MCF 10A (cell line): ENCODE measurements around the gene NELL2. TPM values are rescaled to one million over a fixed set of nuclear protein-coding genes. Genes with fewer than 3 reads are reported as not detected.

Experiments
- BruUV-seq: library from RNA; stranded (reverse); fragments of 400-500 nt; replicated peaks from 2 replicates; lab custom pipeline; 2021; lab: Mats Ljungman, UMichigan
- CTCF ChIA-PET: fragments of 300-600 bp; sonication (Branson Sonifier 250); formaldehyde crosslinking; extraction: SDS; loops from one replicate; lab custom pipeline; 2021; ENCODE audit warnings: antibody characterized with exemption, inconsistent platforms; lab: Yijun Ruan, JAX
- POLR2A ChIA-PET: fragments of 300-600, 350-650 bp; sonication (Branson Sonifier 250); formaldehyde crosslinking; extraction: SDS; loops from one replicate; lab custom pipeline; 2020; ENCODE audit warnings: antibody characterized with exemption, inconsistent platforms; lab: Yijun Ruan, JAX
- DNase-seq: peaks from one replicate; pipeline ENCODE4 v3.0.0-alpha.2; 2018; ENCODE audit not compliant: unreplicated experiment
- H3K27ac Mint-ChIP-seq: one replicate; pipeline ENCODE4 v1.8.0; 2022; ENCODE audit warnings: mild to moderate bottlenecking, low read depth, mixed read lengths; ENCODE audit not compliant: unreplicated experiment
- H3K27me3 Mint-ChIP-seq: one replicate; pipeline ENCODE4 v1.8.0; 2022; ENCODE audit warnings: mixed read lengths; ENCODE audit not compliant: insufficient read depth, unreplicated experiment
- H3K36me3 Mint-ChIP-seq: one replicate; pipeline ENCODE4 v1.8.0; 2022; ENCODE audit warnings: mild to moderate bottlenecking, moderate library complexity, mixed read lengths; ENCODE audit not compliant: insufficient read depth, unreplicated experiment
- H3K4me1 Mint-ChIP-seq: one replicate; pipeline ENCODE4 v1.8.0; 2022; ENCODE audit warnings: mixed read lengths; ENCODE audit not compliant: insufficient read depth, unreplicated experiment
- H3K4me3 Mint-ChIP-seq: one replicate; pipeline ENCODE4 v1.8.0; 2022; ENCODE audit warnings: mild to moderate bottlenecking, moderate library complexity, mixed read lengths; ENCODE audit not compliant: unreplicated experiment
- H3K9me3 Mint-ChIP-seq: one replicate; pipeline ENCODE4 v1.8.0; 2022; ENCODE audit warnings: mixed read lengths; ENCODE audit not compliant: unreplicated experiment
- CTCF ChIP-seq: fragments of 200-600 bp; IDR thresholded peaks from one replicate; pipeline ENCODE4 v1.8.0; 2022; ENCODE audit warnings: antibody characterized with exemption, mild to moderate bottlenecking; ENCODE audit not compliant: unreplicated experiment
- intact Hi-C: fragments of 100-400 bp; cut with micrococcal nuclease; formaldehyde crosslinking; loops from 2 replicates; pipeline ENCODE4 v1.14.1; 2022
- total RNA-seq: library from RNA; stranded (reverse); gene quantifications from 2 replicates; pipeline ENCODE4 v1.2.3, GENCODE V29; 2022

The NELL2 gene
- total RNA-seq, 1 experiment from 2014 or later, result not detected

- Mint-ChIP-seq H3K4me3 (no peak overlapping the region), H3K27me3 (peaks cover 12% of the 10 kb centered on the region), H3K4me1 (no peaks in the 10 kb centered on the region), H3K27ac (no peak overlapping the region), H3K9me3 (no peaks in the 10 kb centered on the region), H3K36me3 (no peaks in the 10 kb centered on the region)
- BruUV-seq, result no TSS peak
- POLR2A ChIA-PET, result no interaction called here
- DNase-seq, result no peak
- CTCF ChIA-PET, result no interaction called here
- intact Hi-C loops, result no loop called here
- no peak for TF ChIP-seq CTCF
Observed at GRCh38 chr12:44819884-44820283, 56.2 kb downstream of the NELL2 start.

GRCh38 chr12:44817687-44818086 lies 58.4 kb downstream of the NELL2 start:
- no TSS peak for BruUV-seq
- no peak for DNase-seq
- H3K4me1 Mint-ChIP-seq, result no peaks in the 10 kb centered on the region
- H3K27me3 Mint-ChIP-seq, result peaks cover under 1% of the 10 kb centered on the region
- TF ChIP-seq CTCF, result no peak
- ChIA-PET POLR2A (no interaction called here), CTCF (no interaction called here)
- H3K36me3 Mint-ChIP-seq, result no peaks in the 10 kb centered on the region
- intact Hi-C loops, result no loop called here
- H3K4me3 Mint-ChIP-seq, result no peak overlapping the region
- H3K9me3 Mint-ChIP-seq, result no peaks in the 10 kb centered on the region
- H3K27ac Mint-ChIP-seq, result no peak overlapping the region

- Mint-ChIP-seq H3K36me3 (no peaks in the 10 kb centered on the region), H3K4me1 (no peaks in the 10 kb centered on the region), H3K9me3 (no peaks in the 10 kb centered on the region), H3K27ac (no peak overlapping the region), H3K27me3 (peaks cover 9% of the 10 kb centered on the region), H3K4me3 (no peak overlapping the region)
- no peak for TF ChIP-seq CTCF
- ChIA-PET CTCF (no interaction called here), POLR2A (no interaction called here)
- DNase-seq, result no peak
- intact Hi-C loops, result no loop called here
- no TSS peak for BruUV-seq
Observed at GRCh38 chr12:44816446-44817017, 59.6 kb downstream of the NELL2 start.

- POLR2A ChIA-PET, result no interaction called here
Observed at GRCh38 chr12:44812062-44812461, 64.1 kb downstream of the NELL2 start.

More at GRCh38 chr12:44812062-44812461, 64.1 kb downstream of the NELL2 start:
- CTCF ChIA-PET, result no interaction called here
- H3K4me1 Mint-ChIP-seq, result no peaks in the 10 kb centered on the region
- H3K36me3 Mint-ChIP-seq, result no peaks in the 10 kb centered on the region
- peaks cover 40% of the 10 kb centered on the region for H3K27me3 Mint-ChIP-seq
- no TSS peak for BruUV-seq
- no peak overlapping the region for H3K4me3 Mint-ChIP-seq
- no peaks in the 10 kb centered on the region for H3K9me3 Mint-ChIP-seq
- H3K27ac Mint-ChIP-seq, result no peak overlapping the region
- peak; percentile 21 for DNase-seq
- TF ChIP-seq CTCF, result no peak
- intact Hi-C loops, result no loop called here
